Skeletal muscle tissue (tissue), 4 donors: ENCODE measurements around the gene PML. TPM values are rescaled to one million over a fixed set of nuclear protein-coding genes. Genes with fewer than 3 reads are reported as not detected.

Experiments used
- H3K27ac ChIP-seq: one replicate; pipeline ENCODE4 v1.7.0; 2013; ENCODE audit warnings: mild to moderate bottlenecking, low read depth, low read length, inconsistent platforms
- H3K27me3 ChIP-seq, 3 donors: one replicate each; pipeline ENCODE4 v1.7.0; 2013; ENCODE audit warnings: low read length in 3 of 3; ENCODE audit not compliant: control insufficient read depth in 3 of 3, insufficient read depth in 3 of 3
- H3K36me3 ChIP-seq, 3 donors: one replicate each; pipeline ENCODE4 v1.7.0; 2013; ENCODE audit warnings: low read length in 3 of 3; ENCODE audit not compliant: control insufficient read depth in 3 of 3, insufficient read depth in 3 of 3
- H3K4me1 ChIP-seq, 3 donors: one replicate each; pipeline ENCODE4 v1.7.0; 2013; ENCODE audit warnings: low read length in 3 of 3, mild to moderate bottlenecking in 3 of 3; ENCODE audit not compliant: control insufficient read depth in 3 of 3, insufficient read depth in 3 of 3
- H3K4me3 ChIP-seq, 3 donors: one replicate each; pipeline ENCODE4 v1.7.0; 2013; ENCODE audit warnings: low read length in 3 of 3
- H3K9ac ChIP-seq, 3 donors: one replicate each; pipeline ENCODE4 v1.7.0; 2013; ENCODE audit warnings: low read length in 3 of 3, mild to moderate bottlenecking in 3 of 3, moderate library complexity in 2 of 3, low read depth in 1 of 3
- H3K9me3 ChIP-seq, 3 donors: one replicate each; pipeline ENCODE4 v1.7.0; 2013; ENCODE audit warnings: low read length in 3 of 3; ENCODE audit not compliant: control insufficient read depth in 3 of 3
- total RNA-seq: library from RNA; depleted of rRNA; stranded (reverse); fragments of >200 nt; gene quantifications from one replicate; pipeline ENCODE4 v1.2.3, GENCODE V29; 2014
- donor health status: Osteomylitis.

PML gene
- total RNA-seq, 1 donor from 2014 or later = 14.1 TPM

DNA sequence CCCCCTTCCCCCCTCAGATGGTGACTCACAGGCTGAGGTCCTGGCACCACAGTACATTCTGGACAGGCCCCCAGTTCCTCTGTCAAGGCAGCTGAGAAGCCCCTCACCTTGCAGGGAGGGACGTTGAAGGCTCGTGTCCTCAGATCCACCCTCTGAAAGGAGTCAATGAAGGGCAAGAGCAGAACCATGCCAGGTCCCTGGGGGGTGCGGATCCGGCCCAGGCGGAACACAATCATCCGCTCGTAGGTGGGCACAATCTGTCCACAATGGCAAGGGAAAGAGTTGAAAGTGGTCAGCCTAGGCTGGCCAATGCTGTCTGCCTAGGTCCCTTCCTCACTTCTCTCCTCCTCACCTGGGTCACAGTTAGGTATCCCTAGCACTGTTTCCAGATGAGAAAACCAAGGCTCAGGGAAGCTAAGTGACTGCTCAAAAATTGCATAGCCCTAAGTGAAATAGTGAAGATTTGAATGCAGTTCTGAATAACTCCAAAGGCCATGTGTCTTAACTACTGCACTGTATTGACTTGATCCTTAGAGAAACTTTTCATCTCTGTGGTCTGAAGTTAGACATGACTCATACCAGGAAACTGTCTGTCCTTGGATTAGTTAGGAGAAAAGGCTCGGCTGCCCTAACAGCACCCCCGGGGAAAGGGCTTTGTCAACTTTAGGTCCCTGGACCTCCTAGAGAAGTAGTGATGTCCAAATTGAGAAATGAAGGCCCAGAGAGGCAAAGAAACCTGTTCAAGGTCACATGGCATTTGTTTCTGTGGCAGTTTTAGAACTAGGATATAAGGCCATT is 5.3 kb upstream of the PML start:
- H3K27me3 ChIP-seq = no peaks in the 10 kb centered on the region
- H3K4me3 ChIP-seq = no peak overlapping the region
- peaks cover 78 to 95% (median 92%) of the 10 kb centered on the region in 3 donors for H3K4me1 ChIP-seq
- H3K36me3 ChIP-seq = peaks cover 19 to 31% (median 21%) of the 10 kb centered on the region in 3 donors
- peak overlapping the region in 1 of 3 donors; percentile 3 for H3K9ac ChIP-seq
- peaks cover 0 to 2% (median 0%) of the 10 kb centered on the region in 3 donors for H3K9me3 ChIP-seq
- peak overlapping the region; percentile 90 for H3K27ac ChIP-seq

DNA sequence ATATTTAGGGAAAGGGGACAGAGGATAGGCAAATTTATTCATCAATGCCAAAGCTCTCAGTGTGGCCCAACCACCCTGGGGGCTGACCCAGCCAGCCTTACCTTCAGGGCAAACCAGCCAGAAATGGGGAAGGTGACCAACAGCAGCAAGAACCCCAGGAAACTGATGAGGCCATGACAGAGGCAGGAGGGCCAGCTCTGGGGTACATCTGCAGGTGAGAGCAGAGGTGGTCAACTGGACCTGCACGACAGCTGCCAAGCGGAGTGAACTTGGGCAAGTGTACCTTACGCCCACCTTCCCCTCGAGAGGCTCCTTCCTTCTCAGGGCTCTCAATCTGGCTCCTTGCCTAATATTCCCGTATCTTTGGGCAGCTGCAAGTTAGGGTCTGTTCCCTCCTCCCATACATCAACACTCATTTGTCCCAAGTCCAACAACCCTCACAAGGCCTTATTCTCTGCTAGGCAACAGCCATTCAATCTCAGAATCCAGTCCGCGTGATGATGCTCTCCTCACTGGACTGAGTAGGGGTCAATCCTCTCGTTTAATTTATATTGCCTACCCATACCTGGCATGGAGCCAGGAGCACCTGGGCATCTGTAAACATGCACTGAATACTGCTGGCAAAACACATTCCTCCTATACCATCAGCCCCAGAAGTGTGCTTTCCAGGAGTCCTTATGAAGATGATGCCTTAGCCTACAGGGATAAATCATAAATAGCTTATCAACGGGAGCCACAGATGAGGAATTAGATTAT is 4.1 kb upstream of the PML start:
- peak overlapping the region in 2 of 3 donors; percentile 13 to 40 for H3K4me3 ChIP-seq
- H3K27me3 ChIP-seq = no peaks in the 10 kb centered on the region
- peak overlapping the region; percentile 90 for H3K27ac ChIP-seq
- peaks cover 0 to 2% (median 0%) of the 10 kb centered on the region in 3 donors for H3K9me3 ChIP-seq
- peaks cover 9 to 22% (median 14%) of the 10 kb centered on the region in 3 donors for H3K36me3 ChIP-seq
- H3K9ac ChIP-seq = peak overlapping the region; percentile 3 to 89 (median 28)
- H3K4me1 ChIP-seq = peaks cover 68 to 90% (median 86%) of the 10 kb centered on the region in 3 donors

DNA sequence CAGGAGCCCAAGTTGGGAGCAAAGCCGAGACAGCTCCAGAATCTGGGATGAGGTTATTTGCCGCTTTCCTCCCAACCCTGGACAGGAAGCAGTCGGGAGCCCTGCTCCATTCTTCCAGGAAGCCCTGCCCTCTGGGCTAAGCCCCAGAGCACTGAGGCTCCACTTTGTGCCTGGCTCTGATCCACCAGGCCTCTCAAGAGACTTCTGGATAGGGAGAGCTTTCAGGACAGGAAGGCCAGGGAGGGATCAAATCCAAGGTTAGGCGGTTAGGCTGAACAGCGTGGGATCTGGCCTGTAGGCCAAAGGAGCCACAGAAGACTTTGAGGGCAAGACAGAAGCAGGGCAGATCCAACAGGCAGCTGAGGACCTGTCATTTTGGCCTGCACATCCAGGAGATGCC is 3.3 kb upstream of the PML start:
- Histone ChIP-seq H3K4me3 (peak overlapping the region; percentile 71 to 86 (median 80)), H3K36me3 (peaks cover 9 to 17% (median 12%) of the 10 kb centered on the region in 3 donors), H3K27ac (peak overlapping the region; percentile 90), H3K9ac (peak overlapping the region; percentile 83 to 89 (median 85)), H3K9me3 (peaks cover 0 to 2% (median 0%) of the 10 kb centered on the region in 3 donors), H3K27me3 (no peaks in the 10 kb centered on the region), H3K4me1 (peaks cover 62 to 87% (median 80%) of the 10 kb centered on the region in 3 donors)

DNA sequence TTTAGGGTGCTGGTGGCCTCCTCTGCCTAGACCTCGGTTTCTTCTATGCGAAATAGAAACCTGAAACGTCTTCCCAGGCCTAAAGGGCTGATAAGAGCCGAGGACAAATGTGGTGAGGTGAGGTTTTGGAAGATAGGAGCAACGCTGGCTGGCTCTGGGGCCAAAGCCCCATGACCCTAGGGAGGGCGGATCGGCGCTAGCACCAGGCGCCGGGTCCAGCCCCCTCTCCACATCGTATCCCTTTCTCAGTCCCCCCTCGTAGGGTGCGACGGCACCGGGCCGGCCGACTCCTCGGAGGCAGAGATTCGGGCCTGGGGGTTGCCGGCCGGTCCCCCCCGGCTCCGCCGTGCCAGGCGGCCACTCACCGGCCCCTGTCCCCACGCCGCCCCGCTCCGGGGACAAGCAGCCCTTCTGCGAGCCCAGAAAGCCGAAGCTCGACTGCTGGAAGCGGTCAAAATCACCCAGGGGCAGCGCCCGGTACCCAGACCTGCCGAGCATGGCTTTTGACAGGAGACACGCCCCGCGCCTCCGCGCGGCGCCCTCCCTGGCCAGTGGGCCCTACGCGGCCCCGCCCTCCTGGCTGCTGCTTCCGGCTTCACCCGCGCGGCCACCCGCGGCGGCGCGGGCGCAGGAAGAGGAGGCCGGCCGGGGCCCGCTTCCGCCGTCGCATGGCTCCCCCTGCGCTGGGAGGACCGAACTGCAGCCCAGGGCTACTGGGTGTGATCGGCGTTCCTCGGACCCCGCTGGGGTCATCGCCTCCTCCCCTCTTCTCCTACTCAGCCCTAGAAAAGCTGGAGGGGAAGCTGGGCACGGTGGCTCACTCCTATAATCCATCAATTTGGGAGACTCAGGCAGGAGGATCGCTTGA is 2.6 kb upstream of the PML start, which contains the start of gene STOML1:
STOML1 (minus strand) TSS at position 570 of the 868 bp plus-strand sequence; CDS start at position 498, 72 bp downstream.
- Histone ChIP-seq H3K36me3 (peaks cover 9 to 15% (median 12%) of the 10 kb centered on the region in 3 donors), H3K27me3 (no peaks in the 10 kb centered on the region), H3K27ac (peak within 1 kb of the TSS; percentile 90), H3K9ac (peak within 1 kb of the TSS; percentile 83 to 89 (median 85)), H3K4me3 (peak within 1 kb of the TSS; percentile 71 to 86 (median 80)), H3K9me3 (peaks cover 0 to 2% (median 0%) of the 10 kb centered on the region in 3 donors), H3K4me1 (peaks cover 56 to 81% (median 76%) of the 10 kb centered on the region in 3 donors)

DNA sequence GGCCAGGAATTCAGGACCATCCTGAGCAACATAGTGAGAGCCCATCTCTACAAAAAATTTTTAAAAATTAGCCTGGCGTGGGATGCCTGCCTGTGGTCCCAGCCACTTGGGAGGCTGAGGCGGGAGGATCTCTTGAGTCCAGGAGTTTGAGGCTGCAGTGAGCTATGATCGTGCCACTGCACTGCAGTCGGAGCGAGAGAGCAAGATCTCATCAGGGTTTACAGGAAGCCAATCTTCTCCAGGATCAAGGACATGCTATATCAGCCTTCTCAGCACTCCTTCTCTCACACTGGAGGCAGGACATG is 2.0 kb upstream of the PML start:
- H3K36me3 ChIP-seq = peaks cover 9 to 15% (median 9%) of the 10 kb centered on the region in 3 donors
- peak overlapping the region in 2 of 3 donors; percentile 83 to 89 for H3K9ac ChIP-seq
- no peaks in the 10 kb centered on the region for H3K27me3 ChIP-seq
- H3K4me3 ChIP-seq = peak overlapping the region; percentile 48 to 76 (median 71)
- peak overlapping the region; percentile 90 for H3K27ac ChIP-seq
- H3K9me3 ChIP-seq = peaks cover 0 to 2% (median 0%) of the 10 kb centered on the region in 3 donors
- H3K4me1 ChIP-seq = peaks cover 57 to 81% (median 75%) of the 10 kb centered on the region in 3 donors

DNA sequence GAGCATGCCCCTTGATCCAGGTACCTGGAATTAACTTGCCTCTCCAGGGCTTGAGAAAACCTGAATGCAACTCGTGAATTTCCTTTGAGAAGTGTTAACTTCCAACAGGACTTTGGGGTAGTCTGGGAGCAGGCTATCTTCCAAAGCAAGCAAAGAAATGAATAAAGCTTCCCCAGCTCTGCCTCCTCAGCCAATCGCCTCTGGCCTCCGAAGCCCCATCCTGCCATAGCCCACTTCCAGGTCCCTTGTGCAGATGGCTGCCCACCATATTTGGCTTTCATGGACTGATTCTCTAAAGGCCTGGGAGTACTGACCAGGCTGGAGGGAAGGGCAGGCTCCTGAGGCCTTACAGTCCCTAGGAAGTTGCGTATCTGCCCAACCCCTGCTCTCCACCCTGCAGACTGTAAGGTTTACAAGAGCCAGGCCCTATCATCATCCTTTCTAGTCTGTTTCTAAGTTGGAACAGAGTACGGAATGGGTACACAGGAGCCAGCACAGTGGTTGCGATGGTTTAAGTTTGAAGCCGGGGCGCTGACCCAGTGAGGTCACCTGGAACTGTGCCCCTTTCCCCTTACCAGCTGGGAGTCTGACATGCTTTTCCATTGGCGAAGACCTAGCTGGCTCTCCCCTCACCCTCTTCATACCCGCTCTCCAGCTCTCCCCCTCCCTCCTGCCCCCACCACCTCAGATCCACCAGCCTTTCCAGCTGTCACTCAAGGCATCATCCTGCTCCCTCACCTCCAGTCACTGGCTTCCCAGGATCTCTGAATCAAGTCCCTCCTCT is 1.1 kb upstream of the PML start:
- H3K4me3 ChIP-seq = peak overlapping the region; percentile 90 to 96 (median 90)
- H3K27me3 ChIP-seq = no peaks in the 10 kb centered on the region
- peaks cover 59 to 81% (median 74%) of the 10 kb centered on the region in 3 donors for H3K4me1 ChIP-seq
- peak overlapping the region in 2 of 3 donors; percentile 85 to 91 for H3K9ac ChIP-seq
- H3K36me3 ChIP-seq = peaks cover 11 to 14% (median 13%) of the 10 kb centered on the region in 3 donors
- H3K9me3 ChIP-seq = peaks cover 0 to 2% (median 0%) of the 10 kb centered on the region in 3 donors
- H3K27ac ChIP-seq = peak overlapping the region; percentile 95

DNA sequence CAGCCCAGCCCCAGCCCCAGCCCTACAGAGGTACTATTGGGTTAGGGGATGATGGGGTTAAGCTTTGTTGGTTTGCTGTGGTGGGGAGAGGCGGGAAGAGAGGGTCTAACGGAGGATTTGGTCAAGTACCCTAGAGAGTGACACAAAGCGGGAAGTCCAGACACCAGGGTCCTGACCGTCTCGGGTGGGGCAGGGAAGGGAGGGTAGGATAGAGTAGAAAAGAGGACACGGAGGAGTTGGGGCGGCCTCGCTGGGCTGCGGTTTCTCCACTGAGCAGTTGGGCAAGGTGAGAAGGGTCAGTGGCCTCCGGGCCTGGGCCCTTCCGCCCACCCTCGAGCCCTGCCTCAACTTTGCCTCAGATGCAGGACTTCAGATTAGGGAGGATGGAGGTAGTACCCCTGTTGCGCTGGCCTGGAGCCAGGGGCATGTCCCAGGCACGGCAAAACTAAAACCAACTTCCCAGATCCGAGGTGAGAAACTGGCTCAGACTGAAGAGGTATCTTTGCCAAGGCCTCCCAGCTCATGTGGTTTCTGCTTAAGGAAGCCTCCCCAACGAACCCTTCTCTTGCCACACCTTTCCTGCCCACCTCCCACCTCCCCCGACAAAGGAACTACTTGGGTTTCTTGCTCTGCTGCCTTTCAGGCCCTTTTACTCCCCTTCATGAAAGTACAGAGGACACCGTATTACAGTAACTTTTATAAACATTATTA is 551 bp downstream of the PML start:
- Histone ChIP-seq H3K4me1 (peaks cover 50 to 65% (median 59%) of the 10 kb centered on the region in 3 donors), H3K36me3 (peaks cover 8 to 16% (median 13%) of the 10 kb centered on the region in 3 donors), H3K27me3 (no peaks in the 10 kb centered on the region)

DNA sequence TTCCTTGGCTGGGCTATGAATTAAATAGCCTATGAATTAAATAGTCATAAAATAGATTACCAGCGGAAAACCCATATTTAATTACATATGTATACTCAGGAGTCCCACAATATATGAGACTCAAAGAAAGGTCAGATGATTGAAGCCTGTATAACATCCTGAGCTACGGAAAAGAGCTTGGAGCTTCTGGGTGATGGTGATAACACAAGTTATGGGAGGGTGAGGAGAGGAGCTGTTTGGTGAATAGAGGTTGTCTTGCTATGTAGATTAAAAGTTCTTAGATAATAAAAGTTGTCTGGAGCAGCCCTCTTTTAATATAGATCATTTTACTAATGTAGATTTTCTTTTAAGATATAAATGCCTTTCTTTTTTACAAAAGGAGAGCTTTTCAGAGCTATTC is 1.8 kb downstream of the PML start:
- Histone ChIP-seq H3K4me3 (peak overlapping the region; percentile 35 to 96 (median 90)), H3K9ac (no peak overlapping the region), H3K27ac (peak overlapping the region; percentile 95), H3K36me3 (peaks cover 7 to 16% (median 13%) of the 10 kb centered on the region in 3 donors), H3K9me3 (peaks cover 0 to 2% (median 0%) of the 10 kb centered on the region in 3 donors), H3K4me1 (peaks cover 39 to 54% (median 47%) of the 10 kb centered on the region in 3 donors), H3K27me3 (no peaks in the 10 kb centered on the region)

More for the DNA sequence above, 551 bp downstream of the PML start:
- Histone ChIP-seq H3K4me3 (peak overlapping the region; percentile 90 to 96 (median 90)), H3K9ac (peak overlapping the region; percentile 85 to 94 (median 91)), H3K9me3 (peaks cover 0 to 2% (median 0%) of the 10 kb centered on the region in 3 donors), H3K27ac (peak overlapping the region; percentile 95)
